ENCODE data around the gene KNDC1.

DNA sequence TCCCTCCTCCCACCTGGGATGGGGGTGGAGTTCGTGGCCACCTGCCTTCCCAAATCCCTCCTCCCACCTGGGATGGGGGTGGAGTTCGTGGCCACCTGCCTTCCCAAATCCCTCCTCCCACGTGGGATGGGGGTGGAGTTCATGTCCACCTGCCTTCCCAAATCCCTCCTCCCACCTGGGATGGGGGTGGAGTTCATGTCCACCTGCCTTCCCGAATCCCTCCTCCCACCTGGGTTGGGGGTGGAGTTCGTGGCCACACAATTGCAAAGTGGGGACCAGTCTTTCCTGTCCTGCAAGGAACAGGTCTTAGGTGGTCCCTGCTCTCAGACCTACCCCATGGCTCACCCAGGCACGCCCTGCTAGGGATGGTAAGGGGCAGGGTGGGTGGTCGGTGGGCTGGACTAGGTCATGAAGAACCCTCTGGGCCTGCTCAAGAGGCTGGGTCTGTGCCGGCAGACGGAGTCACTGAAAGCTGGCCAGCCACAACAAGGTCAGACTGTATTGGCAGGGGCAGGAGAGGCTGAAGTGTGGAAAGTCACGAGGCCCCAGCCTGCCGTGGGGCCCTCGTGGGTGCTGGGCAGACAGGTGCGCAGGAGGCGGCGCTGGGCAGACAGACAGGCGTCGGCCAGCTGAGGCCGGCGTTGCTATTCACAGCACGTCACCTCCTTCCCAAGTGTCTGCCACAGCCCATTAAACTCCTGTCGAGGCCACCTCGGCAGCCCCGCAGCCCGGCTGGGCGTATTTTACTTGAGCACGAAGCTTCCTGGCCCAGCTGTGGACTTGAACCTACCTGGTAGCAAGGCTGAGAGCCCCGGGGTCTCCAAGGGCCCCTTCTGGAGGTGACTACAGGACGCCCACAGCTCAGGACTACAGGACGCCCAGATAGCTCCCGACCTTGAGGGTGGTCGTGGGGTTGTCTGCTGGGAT lies 4.1 kb downstream of the KNDC1 start:
- TF ChIP-seq FOXP2 (optimal IDR thresholded peaks at IDR 0.05; ENCODE audit: borderline replicate concordance, extremely low read depth, extremely low read length, insufficient read depth), result no peak
- TF ChIP-seq SIN3A (IDR thresholded peaks at IDR 0.05; ENCODE audit: borderline replicate concordance, insufficient read depth, low read length), result no peak
- no peak for TF ChIP-seq TAF1 (IDR thresholded peaks at IDR 0.05; ENCODE audit: borderline replicate concordance, insufficient read depth, low read length)
- no peak for TF ChIP-seq POLR2AphosphoS5 (IDR thresholded peaks at IDR 0.05; ENCODE audit: low read depth, low read length)
- TF ChIP-seq, protein P1, sequence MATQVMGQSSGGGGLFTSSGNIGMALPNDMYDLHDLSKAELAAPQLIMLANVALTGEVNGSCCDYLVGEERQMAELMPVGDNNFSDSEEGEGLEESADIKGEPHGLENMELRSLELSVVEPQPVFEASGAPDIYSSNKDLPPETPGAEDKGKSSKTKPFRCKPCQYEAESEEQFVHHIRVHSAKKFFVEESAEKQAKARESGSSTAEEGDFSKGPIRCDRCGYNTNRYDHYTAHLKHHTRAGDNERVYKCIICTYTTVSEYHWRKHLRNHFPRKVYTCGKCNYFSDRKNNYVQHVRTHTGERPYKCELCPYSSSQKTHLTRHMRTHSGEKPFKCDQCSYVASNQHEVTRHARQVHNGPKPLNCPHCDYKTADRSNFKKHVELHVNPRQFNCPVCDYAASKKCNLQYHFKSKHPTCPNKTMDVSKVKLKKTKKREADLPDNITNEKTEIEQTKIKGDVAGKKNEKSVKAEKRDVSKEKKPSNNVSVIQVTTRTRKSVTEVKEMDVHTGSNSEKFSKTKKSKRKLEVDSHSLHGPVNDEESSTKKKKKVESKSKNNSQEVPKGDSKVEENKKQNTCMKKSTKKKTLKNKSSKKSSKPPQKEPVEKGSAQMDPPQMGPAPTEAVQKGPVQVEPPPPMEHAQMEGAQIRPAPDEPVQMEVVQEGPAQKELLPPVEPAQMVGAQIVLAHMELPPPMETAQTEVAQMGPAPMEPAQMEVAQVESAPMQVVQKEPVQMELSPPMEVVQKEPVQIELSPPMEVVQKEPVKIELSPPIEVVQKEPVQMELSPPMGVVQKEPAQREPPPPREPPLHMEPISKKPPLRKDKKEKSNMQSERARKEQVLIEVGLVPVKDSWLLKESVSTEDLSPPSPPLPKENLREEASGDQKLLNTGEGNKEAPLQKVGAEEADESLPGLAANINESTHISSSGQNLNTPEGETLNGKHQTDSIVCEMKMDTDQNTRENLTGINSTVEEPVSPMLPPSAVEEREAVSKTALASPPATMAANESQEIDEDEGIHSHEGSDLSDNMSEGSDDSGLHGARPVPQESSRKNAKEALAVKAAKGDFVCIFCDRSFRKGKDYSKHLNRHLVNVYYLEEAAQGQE (IDR thresholded peaks at IDR 0.05; ENCODE audit: insufficient read depth in 1 of 2, low read depth in 2 of 2, low read length in 2 of 2), result no peak
